GM23338 (cell line): ENCODE data around the gene MARCHF2.

Experiments
- CREB1 ChIP-seq: fragments of 250-450 bp; sonication (Bioruptor Pico); IDR thresholded peaks from 2 replicates; pipeline ENCODE4 v1.5.0; 2020; ENCODE audit warnings: low read depth, mild to moderate bottlenecking, moderate library complexity
- CTCF ChIP-seq, 2 experiments: fragments of 200-600 bp in 1 of 2; sonication (generic) in 1 of 2; conservative IDR thresholded peaks; 2 replicates each; pipeline versions ENCODE4 v1.5.1 to v1.6.1; 2016 to 2017; ENCODE audit warnings: antibody characterized with exemption in 2 of 2, low read depth in 2 of 2, mild to moderate bottlenecking in 2 of 2, moderate library complexity in 1 of 2
- JUNB ChIP-seq: IDR thresholded peaks from one replicate; pipeline ENCODE4 v1.6.1; 2016; ENCODE audit warnings: antibody characterized with exemption; ENCODE audit not compliant: unreplicated experiment
- POLR2AphosphoS5 ChIP-seq: IDR thresholded peaks from 2 replicates; pipeline ENCODE4 v1.6.1; 2016; ENCODE audit warnings: antibody characterized with exemption, low read depth
- REST ChIP-seq: IDR thresholded peaks from one replicate; pipeline ENCODE4 v1.6.1; 2018; ENCODE audit warnings: antibody characterized with exemption; ENCODE audit not compliant: unreplicated experiment

GRCh38 chr19:8459520-8460270, 46.6 kb downstream of the MARCHF2 start:
- no peak for TF ChIP-seq CTCF (conservative IDR thresholded peaks at IDR 0.05; ENCODE audit: low read depth in 2 of 2)
- TF ChIP-seq JUNB: no peak
- no peak for TF ChIP-seq CREB1 (CRISPR knock-in tag)
- no peak for TF ChIP-seq POLR2AphosphoS5
- no peak for TF ChIP-seq REST
